Suprapubic skin (tissue), 3 donors: ENCODE results near the gene P3H1.

Experiments
- EP300 ChIP-seq: sonication (generic); formaldehyde crosslinking; IDR thresholded peaks from one replicate; pipeline ENCODE4 v1.6.1; 2017; ENCODE audit warnings: antibody characterized with exemption
- POLR2A ChIP-seq, 2 donors: fragments of 450-650 bp; IDR thresholded peaks; one replicate each; pipeline ENCODE4 v1.6.1; 2017; ENCODE audit warnings: antibody characterized with exemption in 2 of 2, mild to moderate bottlenecking in 2 of 2, moderate library complexity in 2 of 2
- TF ChIP-seq, protein P1 (sequence below), 2 donors: fragments of 200-600 bp in 1 of 2; fragments of 450-650 bp in 1 of 2; sonication (generic) in 1 of 2; IDR thresholded peaks; one replicate each; pipeline ENCODE4 v1.5.1; 2016 to 2019; ENCODE audit warnings: antibody characterized with exemption in 2 of 2, mild to moderate bottlenecking in 1 of 2, moderate library complexity in 1 of 2

DNA sequence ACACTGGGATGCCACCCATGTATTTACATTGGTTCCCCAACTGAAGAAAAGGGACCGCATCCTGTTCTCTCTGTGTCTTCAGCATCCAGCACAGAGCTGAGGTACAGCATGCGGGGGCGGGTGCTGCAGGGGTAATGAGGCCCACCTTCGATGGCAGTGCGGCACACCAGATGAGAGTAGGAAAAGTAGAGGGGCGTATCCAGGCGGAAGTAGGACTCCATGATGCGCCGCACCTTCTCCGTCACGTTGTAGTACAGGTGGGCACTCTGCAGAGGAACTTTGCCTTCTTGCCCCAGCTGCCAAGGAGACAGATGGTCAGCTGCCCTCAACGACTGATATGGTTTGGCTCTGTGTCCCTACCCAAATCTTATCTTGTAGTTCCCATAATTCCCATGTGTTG lies 16.8 kb downstream of the P3H1 start:
- TF ChIP-seq, protein P1, sequence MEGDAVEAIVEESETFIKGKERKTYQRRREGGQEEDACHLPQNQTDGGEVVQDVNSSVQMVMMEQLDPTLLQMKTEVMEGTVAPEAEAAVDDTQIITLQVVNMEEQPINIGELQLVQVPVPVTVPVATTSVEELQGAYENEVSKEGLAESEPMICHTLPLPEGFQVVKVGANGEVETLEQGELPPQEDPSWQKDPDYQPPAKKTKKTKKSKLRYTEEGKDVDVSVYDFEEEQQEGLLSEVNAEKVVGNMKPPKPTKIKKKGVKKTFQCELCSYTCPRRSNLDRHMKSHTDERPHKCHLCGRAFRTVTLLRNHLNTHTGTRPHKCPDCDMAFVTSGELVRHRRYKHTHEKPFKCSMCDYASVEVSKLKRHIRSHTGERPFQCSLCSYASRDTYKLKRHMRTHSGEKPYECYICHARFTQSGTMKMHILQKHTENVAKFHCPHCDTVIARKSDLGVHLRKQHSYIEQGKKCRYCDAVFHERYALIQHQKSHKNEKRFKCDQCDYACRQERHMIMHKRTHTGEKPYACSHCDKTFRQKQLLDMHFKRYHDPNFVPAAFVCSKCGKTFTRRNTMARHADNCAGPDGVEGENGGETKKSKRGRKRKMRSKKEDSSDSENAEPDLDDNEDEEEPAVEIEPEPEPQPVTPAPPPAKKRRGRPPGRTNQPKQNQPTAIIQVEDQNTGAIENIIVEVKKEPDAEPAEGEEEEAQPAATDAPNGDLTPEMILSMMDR (IDR thresholded peaks at IDR 0.05), result no peak
- TF ChIP-seq POLR2A (IDR thresholded peaks at IDR 0.05), result no peak
- no peak for TF ChIP-seq EP300
